Measurements from ENCODE around the gene SCD.
"Not testable (repeated sequence)": the region's sequence is repeated elsewhere in the genome, so short reads cannot be mapped to it uniquely, and the experiment has no call there.

The SCD gene

GRCh38 chr10:100362570-100363496 is 15.8 kb downstream of the SCD start:
- no peak for FAIRE-seq

- FAIRE-seq, result no peak
These were observed 17.1 kb downstream of the SCD start for GRCh38 chr10:100364175-100364574.

GRCh38 chr10:100364735-100365391 is 17.8 kb downstream of the SCD start:
- no peak for FAIRE-seq

GRCh38 chr10:100368721-100369120 is 21.7 kb downstream of the SCD start:
- FAIRE-seq, result no peak

- no peak for FAIRE-seq
These were observed 23.9 kb downstream of the SCD start for GRCh38 chr10:100370714-100371481.

GRCh38 chr10:100371482-100372027 is 24.5 kb downstream of the SCD start:
- no peak for FAIRE-seq

GRCh38 chr10:100372415-100373297 is 25.6 kb downstream of the SCD start:
- no peak for FAIRE-seq

- FAIRE-seq, result peak; percentile 72
These were observed 26.5 kb downstream of the SCD start for GRCh38 chr10:100373298-100374199.

- no peak for FAIRE-seq
These were observed 27.2 kb downstream of the SCD start for GRCh38 chr10:100374200-100374655.

GRCh38 chr10:100374677-100375353 is 27.8 kb downstream of the SCD start:
- FAIRE-seq, result not testable (repeated sequence)

GRCh38 chr10:100376656-100377055 is 29.6 kb downstream of the SCD start:
- not testable (repeated sequence) for FAIRE-seq

GRCh38 chr10:100377830-100378229 is 30.8 kb downstream of the SCD start:
- no peak for FAIRE-seq

GRCh38 chr10:100380400-100380799 is 33.4 kb downstream of the SCD start:
- FAIRE-seq, result no peak

GRCh38 chr10:100382553-100382952 is 35.5 kb downstream of the SCD start:
- no peak for FAIRE-seq

- FAIRE-seq, result no peak
These were observed 36.2 kb downstream of the SCD start for GRCh38 chr10:100383251-100383650.

GRCh38 chr10:100391163-100392002 is 44.4 kb downstream of the SCD start:
- no peak for FAIRE-seq

- no peak for FAIRE-seq
These were observed 45.6 kb downstream of the SCD start for GRCh38 chr10:100392686-100393003.

- no peak for FAIRE-seq
These were observed 48.6 kb downstream of the SCD start for GRCh38 chr10:100395626-100396025.

GRCh38 chr10:100396605-100397004 is 49.6 kb downstream of the SCD start:
- FAIRE-seq, result no peak
